Measurements from ENCODE around the gene PHLPP1.

The PHLPP1 gene

GRCh38 chr18:62987055-62987830 is 271.9 kb downstream of the PHLPP1 start:
- ATAC-seq (replicated peaks; ENCODE audit: extremely low read depth, poor library complexity, severe bottlenecking) (no peak), DNase-seq (ENCODE audit: low spot score in 2 of 2) (no peak)
- peaks cover 6% of the 10 kb centered on the region for H3K4me1 Mint-ChIP-seq

GRCh38 chr18:62987859-62988258 is 272.5 kb downstream of the PHLPP1 start:
- no peak for DNase-seq (ENCODE audit: low spot score in 2 of 2)
- Mint-ChIP-seq H3K4me3 (no peak overlapping the region), H3K4me1 (no peaks in the 10 kb centered on the region), H3K9me3 (no peaks in the 10 kb centered on the region), H3K27ac (ENCODE audit: low read depth) (no peak overlapping the region), H3K27me3 (peaks cover 29% of the 10 kb centered on the region), H3K36me3 (ENCODE audit: insufficient read depth) (peaks cover 1% of the 10 kb centered on the region)
- ATAC-seq (replicated peaks; ENCODE audit: extremely low read depth, poor library complexity, severe bottlenecking): no peak

More at GRCh38 chr18:62987055-62987830, 271.9 kb downstream of the PHLPP1 start:
- Mint-ChIP-seq H3K4me3 (no peak overlapping the region), H3K27me3 (peaks cover 29% of the 10 kb centered on the region), H3K9me3 (no peaks in the 10 kb centered on the region), H3K36me3 (ENCODE audit: insufficient read depth) (peaks cover 1% of the 10 kb centered on the region), H3K27ac (ENCODE audit: low read depth) (no peak overlapping the region)

- Mint-ChIP-seq H3K27me3 (peaks cover 35% of the 10 kb centered on the region), H3K27ac (ENCODE audit: low read depth) (no peak overlapping the region), H3K4me3 (no peak overlapping the region), H3K9me3 (no peaks in the 10 kb centered on the region), H3K36me3 (ENCODE audit: insufficient read depth) (peaks cover 1% of the 10 kb centered on the region), H3K4me1 (no peaks in the 10 kb centered on the region)
- DNase-seq (ENCODE audit: low spot score in 2 of 2) (no peak), ATAC-seq (replicated peaks; ENCODE audit: extremely low read depth, poor library complexity, severe bottlenecking) (no peak)
Observed at GRCh38 chr18:62988471-62988870, 273.1 kb downstream of the PHLPP1 start.

GRCh38 chr18:62989195-62989594 is 273.9 kb downstream of the PHLPP1 start:
- peaks cover 42% of the 10 kb centered on the region for H3K27me3 Mint-ChIP-seq
- DNase-seq (ENCODE audit: low spot score in 2 of 2): no peak
- no peak for ATAC-seq (replicated peaks; ENCODE audit: extremely low read depth, poor library complexity, severe bottlenecking)
- H3K4me3 Mint-ChIP-seq: no peak overlapping the region
- no peaks in the 10 kb centered on the region for H3K9me3 Mint-ChIP-seq
- no peaks in the 10 kb centered on the region for H3K4me1 Mint-ChIP-seq
- no peak overlapping the region for H3K27ac Mint-ChIP-seq (ENCODE audit: low read depth)
- peaks cover 1% of the 10 kb centered on the region for H3K36me3 Mint-ChIP-seq (ENCODE audit: insufficient read depth)

- ATAC-seq (replicated peaks; ENCODE audit: extremely low read depth, poor library complexity, severe bottlenecking) (no peak), DNase-seq (ENCODE audit: low spot score in 2 of 2) (no peak)
- no peak overlapping the region for H3K4me3 Mint-ChIP-seq
- H3K9me3 Mint-ChIP-seq: no peaks in the 10 kb centered on the region
- no peak overlapping the region for H3K27ac Mint-ChIP-seq (ENCODE audit: low read depth)
- H3K36me3 Mint-ChIP-seq (ENCODE audit: insufficient read depth): peaks cover 1% of the 10 kb centered on the region
- no peaks in the 10 kb centered on the region for H3K4me1 Mint-ChIP-seq
- peaks cover 42% of the 10 kb centered on the region for H3K27me3 Mint-ChIP-seq
Observed at GRCh38 chr18:62990653-62991052, 275.3 kb downstream of the PHLPP1 start.

- Mint-ChIP-seq H3K9me3 (no peaks in the 10 kb centered on the region), H3K36me3 (ENCODE audit: insufficient read depth) (peaks cover 1% of the 10 kb centered on the region), H3K27me3 (peaks cover 42% of the 10 kb centered on the region), H3K4me3 (no peak overlapping the region), H3K27ac (ENCODE audit: low read depth) (no peak overlapping the region), H3K4me1 (no peaks in the 10 kb centered on the region)
- DNase-seq (ENCODE audit: low spot score in 2 of 2) (no peak), ATAC-seq (replicated peaks; ENCODE audit: extremely low read depth, poor library complexity, severe bottlenecking) (no peak)
Observed at GRCh38 chr18:62991389-62991788, 276.0 kb downstream of the PHLPP1 start.

- Mint-ChIP-seq H3K9me3 (no peaks in the 10 kb centered on the region), H3K27me3 (peaks cover 42% of the 10 kb centered on the region), H3K4me3 (no peak overlapping the region), H3K27ac (ENCODE audit: low read depth) (no peak overlapping the region), H3K36me3 (ENCODE audit: insufficient read depth) (no peaks in the 10 kb centered on the region), H3K4me1 (no peaks in the 10 kb centered on the region)
- DNase-seq (ENCODE audit: low spot score in 2 of 2) (peak in 1 of 2 donors; percentile 6), ATAC-seq (replicated peaks; ENCODE audit: extremely low read depth, poor library complexity, severe bottlenecking) (no peak)
Observed at GRCh38 chr18:62991959-62992358, 276.6 kb downstream of the PHLPP1 start.

- Mint-ChIP-seq H3K9me3 (no peaks in the 10 kb centered on the region), H3K27ac (ENCODE audit: low read depth) (no peak overlapping the region)
Observed at GRCh38 chr18:62992877-62993365, 277.6 kb downstream of the PHLPP1 start.

GRCh38 chr18:62996566-62996965 is 281.2 kb downstream of the PHLPP1 start:
- DNase-seq (ENCODE audit: low spot score in 2 of 2) (no peak), ATAC-seq (replicated peaks; ENCODE audit: extremely low read depth, poor library complexity, severe bottlenecking) (no peak)
- no peak overlapping the region for H3K27ac Mint-ChIP-seq (ENCODE audit: low read depth)
- no peaks in the 10 kb centered on the region for H3K9me3 Mint-ChIP-seq
- no peak overlapping the region for H3K4me3 Mint-ChIP-seq
- no peaks in the 10 kb centered on the region for H3K36me3 Mint-ChIP-seq (ENCODE audit: insufficient read depth)
- no peaks in the 10 kb centered on the region for H3K4me1 Mint-ChIP-seq
- H3K27me3 Mint-ChIP-seq: peaks cover 42% of the 10 kb centered on the region

More at GRCh38 chr18:62992877-62993365, 277.6 kb downstream of the PHLPP1 start:
- H3K27me3 Mint-ChIP-seq: peaks cover 44% of the 10 kb centered on the region
- H3K4me3 Mint-ChIP-seq: no peak overlapping the region
- no peaks in the 10 kb centered on the region for H3K4me1 Mint-ChIP-seq
- no peak for ATAC-seq (replicated peaks; ENCODE audit: extremely low read depth, poor library complexity, severe bottlenecking)
- DNase-seq (ENCODE audit: low spot score in 2 of 2): peak in 1 of 2 donors; percentile 6
- no peaks in the 10 kb centered on the region for H3K36me3 Mint-ChIP-seq (ENCODE audit: insufficient read depth)

GRCh38 chr18:62997076-62997475 is 281.7 kb downstream of the PHLPP1 start:
- peaks cover 37% of the 10 kb centered on the region for H3K27me3 Mint-ChIP-seq
- no peak overlapping the region for H3K27ac Mint-ChIP-seq (ENCODE audit: low read depth)

GRCh38 chr18:62998443-62998842 is 283.1 kb downstream of the PHLPP1 start:
- ATAC-seq (replicated peaks; ENCODE audit: extremely low read depth, poor library complexity, severe bottlenecking): no peak
- Mint-ChIP-seq H3K4me3 (no peak overlapping the region), H3K36me3 (ENCODE audit: insufficient read depth) (no peaks in the 10 kb centered on the region), H3K27me3 (peaks cover 31% of the 10 kb centered on the region), H3K27ac (ENCODE audit: low read depth) (no peak overlapping the region), H3K4me1 (no peaks in the 10 kb centered on the region), H3K9me3 (no peaks in the 10 kb centered on the region)
- DNase-seq (ENCODE audit: low spot score in 2 of 2): peak in 1 of 2 donors; percentile 8

More at GRCh38 chr18:62997076-62997475, 281.7 kb downstream of the PHLPP1 start:
- Mint-ChIP-seq H3K4me3 (no peak overlapping the region), H3K36me3 (ENCODE audit: insufficient read depth) (no peaks in the 10 kb centered on the region), H3K4me1 (no peaks in the 10 kb centered on the region), H3K9me3 (no peaks in the 10 kb centered on the region)
- ATAC-seq (replicated peaks; ENCODE audit: extremely low read depth, poor library complexity, severe bottlenecking) (no peak), DNase-seq (ENCODE audit: low spot score in 2 of 2) (no peak)

GRCh38 chr18:62999392-62999791 is 284.1 kb downstream of the PHLPP1 start:
- H3K27me3 Mint-ChIP-seq: peaks cover 23% of the 10 kb centered on the region
- H3K36me3 Mint-ChIP-seq (ENCODE audit: insufficient read depth): no peaks in the 10 kb centered on the region
- H3K9me3 Mint-ChIP-seq: no peaks in the 10 kb centered on the region
- H3K4me3 Mint-ChIP-seq: no peak overlapping the region
- no peaks in the 10 kb centered on the region for H3K4me1 Mint-ChIP-seq
- DNase-seq (ENCODE audit: low spot score in 2 of 2): no peak
- no peak for ATAC-seq (replicated peaks; ENCODE audit: extremely low read depth, poor library complexity, severe bottlenecking)
- no peak overlapping the region for H3K27ac Mint-ChIP-seq (ENCODE audit: low read depth)

GRCh38 chr18:62999921-63000320 is 284.6 kb downstream of the PHLPP1 start:
- H3K4me3 Mint-ChIP-seq: no peak overlapping the region
- no peak for ATAC-seq (replicated peaks; ENCODE audit: extremely low read depth, poor library complexity, severe bottlenecking)
- H3K4me1 Mint-ChIP-seq: no peaks in the 10 kb centered on the region
- H3K27me3 Mint-ChIP-seq: peaks cover 23% of the 10 kb centered on the region
- H3K9me3 Mint-ChIP-seq: no peaks in the 10 kb centered on the region
- no peaks in the 10 kb centered on the region for H3K36me3 Mint-ChIP-seq (ENCODE audit: insufficient read depth)
- DNase-seq (ENCODE audit: low spot score in 2 of 2): no peak
- H3K27ac Mint-ChIP-seq (ENCODE audit: low read depth): no peak overlapping the region

Data from central memory CD8-positive, alpha-beta T cell (primary cell).